Smooth muscle cell (in vitro differentiated cells): ENCODE results near the gene ZNF621. TPM values are rescaled to one million over a fixed set of nuclear protein-coding genes. Genes with fewer than 3 reads are reported as not detected.

ENCODE experiments used
- DNase-seq: peaks from one replicate; lab custom pipeline; 2025; ENCODE audit not compliant: unreplicated experiment; lab: John Stamatoyannopoulos, UW
- H2AFZ ChIP-seq: fragments of 200-600 bp; sonication (generic); 2 replicates; pipeline ENCODE4 v1.6.0; 2016; ENCODE audit warnings: antibody characterized with exemption, low read depth, mild to moderate bottlenecking
- H3F3A ChIP-seq: fragments of 200-600 bp; sonication (generic); 2 replicates; pipeline ENCODE4 v1.6.0; 2017; ENCODE audit warnings: antibody characterized with exemption, low read depth
- H3K27ac ChIP-seq: fragments of 200-600 bp; sonication (generic); 2 replicates; pipeline ENCODE4 v1.5.1; 2016; ENCODE audit warnings: low read depth, mild to moderate bottlenecking
- H3K27me3 ChIP-seq: fragments of 200-600 bp; sonication (generic); 2 replicates; pipeline ENCODE4 v1.6.1; 2016; ENCODE audit warnings: low read depth, mild to moderate bottlenecking
- H3K36me3 ChIP-seq: fragments of 200-600 bp; sonication (generic); 2 replicates; pipeline ENCODE4 v1.5.1; 2016; ENCODE audit warnings: low read depth
- H3K4me1 ChIP-seq: fragments of 200-600 bp; sonication (generic); 2 replicates; pipeline ENCODE4 v1.5.1; 2016; ENCODE audit warnings: low read depth
- H3K4me2 ChIP-seq: fragments of 200-600 bp; sonication (generic); 2 replicates; pipeline ENCODE4 v1.6.0; 2016; ENCODE audit warnings: mild to moderate bottlenecking
- H3K4me3 ChIP-seq: fragments of 200-600 bp; sonication (generic); 2 replicates; pipeline ENCODE4 v1.5.1; 2016; ENCODE audit warnings: mild to moderate bottlenecking
- H3K79me2 ChIP-seq: fragments of 200-600 bp; sonication (generic); 2 replicates; pipeline ENCODE4 v1.6.0; 2016; ENCODE audit warnings: low read depth, mild to moderate bottlenecking
- H3K9ac ChIP-seq: fragments of 200-600 bp; sonication (generic); 2 replicates; pipeline ENCODE4 v1.6.0; 2016; ENCODE audit warnings: low read depth
- H3K9me3 ChIP-seq: fragments of 200-600 bp; sonication (generic); replicated peaks from 2 replicates; pipeline ENCODE4 v1.5.1; 2016; ENCODE audit warnings: low read depth
- H4K20me1 ChIP-seq: fragments of 200-600 bp; sonication (generic); 2 replicates; pipeline ENCODE4 v1.6.0; 2016; ENCODE audit warnings: low read depth
- WGBS: methylation state at CpG from one replicate; pipeline ENCODE4 v1.1.7; 2016; ENCODE audit warnings: low lambda C conversion rate; 5-methylcytosine and 5-hydroxymethylcytosine counted together
- polyA plus RNA-seq: library from polyadenylated mRNA; unstranded; fragments of >200 nt; fragmentation: Nextera tagmentation; extraction: Ambion mirVana; gene quantifications from 2 replicates; pipeline ENCODE4 v1.2.1, GENCODE V29; 2016
- total RNA-seq: library from RNA; depleted of rRNA; stranded (reverse); fragments of >200 nt; gene quantifications from 2 replicates; pipeline ENCODE4 v1.2.3, GENCODE V29; 2014
- TF ChIP-seq, protein P1 (sequence below): fragments of 200-600 bp; sonication (generic); IDR thresholded peaks from 2 replicates; pipeline ENCODE4 v1.5.1; 2017; ENCODE audit warnings: borderline replicate concordance, mild to moderate bottlenecking, antibody characterized with exemption; ENCODE audit not compliant: insufficient read depth, poor library complexity, severe bottlenecking

Gene ZNF621
- total and polyA plus RNA-seq, 2 experiments from 2014 or later, result 3.4 to 18.3 TPM

DNA sequence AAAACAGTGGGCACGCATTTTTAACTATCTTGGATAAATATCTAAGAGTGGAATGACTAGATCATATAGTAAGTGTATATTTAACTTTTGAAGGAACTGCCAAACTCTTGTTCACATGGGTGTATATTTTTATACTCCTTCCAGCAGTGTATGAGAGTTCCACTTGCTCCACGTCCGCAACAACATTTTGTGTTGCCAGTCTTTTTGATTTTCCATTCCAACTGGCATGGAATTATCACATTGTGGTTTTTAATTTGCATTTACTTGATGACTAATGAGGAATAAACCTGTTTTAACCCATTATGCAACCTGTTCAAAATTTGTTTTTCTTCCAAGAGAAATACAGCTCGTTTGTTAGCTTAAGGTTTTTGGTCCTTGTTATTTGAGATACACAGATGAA is 51.6 kb downstream of the ZNF621 start:
- DNase-seq, result no peak

DNA sequence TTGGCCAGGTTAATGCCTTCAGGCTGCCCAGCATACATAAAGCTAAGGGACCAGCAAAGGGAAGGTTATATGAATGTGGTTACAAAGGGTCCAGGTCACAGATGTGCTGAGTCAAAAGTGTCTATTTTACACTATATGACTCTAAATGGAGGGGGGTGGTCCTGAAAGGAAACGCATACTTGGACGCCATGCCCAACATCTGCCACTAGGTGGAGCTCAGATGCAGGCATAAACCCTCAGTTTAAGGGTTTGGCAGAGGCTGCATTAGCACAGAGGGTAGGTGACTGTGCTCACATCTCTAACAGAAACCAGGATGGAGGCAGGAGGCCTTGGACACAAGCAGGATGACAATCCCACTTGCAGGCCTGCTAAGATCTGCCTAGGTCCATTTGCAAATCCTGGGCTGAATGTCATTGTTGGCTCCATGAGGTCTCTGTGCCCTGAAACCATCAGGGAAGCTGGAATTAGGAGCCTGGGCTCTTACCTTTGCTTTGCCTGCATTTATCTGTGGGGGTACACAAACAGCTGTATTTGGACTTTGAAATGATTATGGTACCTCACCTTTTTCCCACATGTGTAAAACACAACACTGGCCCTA is 55.8 kb downstream of the ZNF621 start:
- H2AFZ ChIP-seq, result no peak overlapping the region
- no peaks in the 10 kb centered on the region for H3K27me3 ChIP-seq
- no peak overlapping the region for H3K4me3 ChIP-seq
- no peak overlapping the region for H3K4me2 ChIP-seq
- peaks cover 10% of the 10 kb centered on the region for H3K4me1 ChIP-seq
- 0% methylated on average over 2 of the region's 2 CpGs for WGBS
- no peaks in the 10 kb centered on the region for H3K9me3 ChIP-seq
- no peak overlapping the region for H3K9ac ChIP-seq
- TF ChIP-seq, protein P1, sequence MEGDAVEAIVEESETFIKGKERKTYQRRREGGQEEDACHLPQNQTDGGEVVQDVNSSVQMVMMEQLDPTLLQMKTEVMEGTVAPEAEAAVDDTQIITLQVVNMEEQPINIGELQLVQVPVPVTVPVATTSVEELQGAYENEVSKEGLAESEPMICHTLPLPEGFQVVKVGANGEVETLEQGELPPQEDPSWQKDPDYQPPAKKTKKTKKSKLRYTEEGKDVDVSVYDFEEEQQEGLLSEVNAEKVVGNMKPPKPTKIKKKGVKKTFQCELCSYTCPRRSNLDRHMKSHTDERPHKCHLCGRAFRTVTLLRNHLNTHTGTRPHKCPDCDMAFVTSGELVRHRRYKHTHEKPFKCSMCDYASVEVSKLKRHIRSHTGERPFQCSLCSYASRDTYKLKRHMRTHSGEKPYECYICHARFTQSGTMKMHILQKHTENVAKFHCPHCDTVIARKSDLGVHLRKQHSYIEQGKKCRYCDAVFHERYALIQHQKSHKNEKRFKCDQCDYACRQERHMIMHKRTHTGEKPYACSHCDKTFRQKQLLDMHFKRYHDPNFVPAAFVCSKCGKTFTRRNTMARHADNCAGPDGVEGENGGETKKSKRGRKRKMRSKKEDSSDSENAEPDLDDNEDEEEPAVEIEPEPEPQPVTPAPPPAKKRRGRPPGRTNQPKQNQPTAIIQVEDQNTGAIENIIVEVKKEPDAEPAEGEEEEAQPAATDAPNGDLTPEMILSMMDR, result peak; percentile 96
- no peaks in the 10 kb centered on the region for H3K36me3 ChIP-seq
- H4K20me1 ChIP-seq, result no peaks in the 10 kb centered on the region
- H3F3A ChIP-seq, result peaks cover 8% of the 10 kb centered on the region
- DNase-seq, result peak; percentile 24
- H3K79me2 ChIP-seq, result no peaks in the 10 kb centered on the region
- H3K27ac ChIP-seq, result no peak overlapping the region

More for the DNA sequence above, 51.6 kb downstream of the ZNF621 start:
- H3K4me3 ChIP-seq, result no peak overlapping the region
- no peaks in the 10 kb centered on the region for H4K20me1 ChIP-seq
- no peaks in the 10 kb centered on the region for H3F3A ChIP-seq
- H3K79me2 ChIP-seq, result no peaks in the 10 kb centered on the region
- no peak overlapping the region for H3K9ac ChIP-seq
- no peaks in the 10 kb centered on the region for H3K27me3 ChIP-seq
- TF ChIP-seq, protein P1, result no peak
- WGBS, result 83% methylated on average over 4 of the region's 4 CpGs
- no peak overlapping the region for H3K27ac ChIP-seq
- H3K9me3 ChIP-seq, result no peaks in the 10 kb centered on the region
- no peak overlapping the region for H3K4me2 ChIP-seq
- no peak overlapping the region for H2AFZ ChIP-seq
- no peaks in the 10 kb centered on the region for H3K36me3 ChIP-seq
- no peaks in the 10 kb centered on the region for H3K4me1 ChIP-seq

DNA sequence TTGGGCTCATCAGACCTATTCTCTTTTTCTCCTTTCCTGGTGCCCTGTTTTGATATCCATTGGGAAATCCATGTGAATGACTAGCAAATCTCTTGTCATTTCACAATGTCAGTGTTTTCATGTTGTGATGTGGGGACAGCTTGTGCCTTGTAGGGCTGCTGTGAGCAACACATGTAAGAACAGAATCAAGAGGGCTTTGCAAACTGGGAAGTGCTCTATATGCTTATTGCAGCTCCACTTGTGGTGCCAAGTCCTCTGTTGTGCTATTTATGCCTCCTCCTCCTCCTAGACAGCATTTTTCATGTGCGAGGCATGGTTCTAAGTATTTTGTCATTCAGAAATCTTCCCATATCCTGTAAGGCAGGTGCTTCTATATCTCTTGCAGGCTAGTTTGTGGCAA is 56.4 kb downstream of the ZNF621 start:
- no peaks in the 10 kb centered on the region for H3K27me3 ChIP-seq
- TF ChIP-seq, protein P1, result no peak
- H4K20me1 ChIP-seq, result no peaks in the 10 kb centered on the region
- WGBS, result 94% methylated on average over 1 of the region's 1 CpG
- H2AFZ ChIP-seq, result no peak overlapping the region
- peaks cover 14% of the 10 kb centered on the region for H3K4me1 ChIP-seq
- H3K9me3 ChIP-seq, result no peaks in the 10 kb centered on the region
- no peak overlapping the region for H3K4me3 ChIP-seq
- no peak overlapping the region for H3K4me2 ChIP-seq
- H3K9ac ChIP-seq, result no peak overlapping the region
- no peaks in the 10 kb centered on the region for H3K79me2 ChIP-seq
- H3K36me3 ChIP-seq, result no peaks in the 10 kb centered on the region
- H3F3A ChIP-seq, result peaks cover 8% of the 10 kb centered on the region
- H3K27ac ChIP-seq, result no peak overlapping the region
- no peak for DNase-seq

DNA sequence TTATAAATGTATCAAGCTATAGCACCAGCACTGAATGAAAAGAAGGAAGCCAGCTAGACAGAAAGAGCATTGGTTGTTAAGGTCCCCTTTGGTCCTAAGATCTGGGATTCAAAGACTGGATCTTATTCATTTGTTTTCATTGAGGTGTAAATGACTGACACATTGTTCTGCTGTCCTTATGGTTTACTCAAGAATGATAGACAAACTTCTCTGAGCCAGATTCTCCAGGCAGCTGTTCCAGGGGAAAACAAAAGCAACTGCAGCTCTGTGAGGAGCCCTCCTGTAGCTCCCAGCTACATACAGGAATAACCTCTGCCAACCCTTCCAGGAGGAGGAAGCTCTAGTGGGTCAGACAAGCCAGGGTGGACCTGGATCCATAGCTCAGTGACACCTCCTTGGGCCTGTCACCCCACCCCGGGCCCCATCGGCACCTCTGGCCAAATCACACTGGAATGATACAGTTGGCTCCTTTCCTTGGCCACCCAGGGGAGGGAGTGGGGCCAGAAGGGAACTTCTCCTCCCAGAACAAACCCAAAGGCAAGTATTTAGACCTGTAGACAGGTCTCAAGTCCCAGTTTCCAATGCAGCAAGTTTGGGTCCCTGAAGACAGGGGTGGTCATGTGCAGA is 57.8 kb downstream of the ZNF621 start:
- H3K9me3 ChIP-seq, result no peaks in the 10 kb centered on the region
- no peaks in the 10 kb centered on the region for H3K36me3 ChIP-seq
- no peak overlapping the region for H3K4me3 ChIP-seq
- H2AFZ ChIP-seq, result no peak overlapping the region
- WGBS, result 89% methylated on average over 2 of the region's 2 CpGs
- no peaks in the 10 kb centered on the region for H3K27me3 ChIP-seq
- H3K79me2 ChIP-seq, result no peaks in the 10 kb centered on the region
- no peak overlapping the region for H3K4me2 ChIP-seq
- no peak overlapping the region for H3K9ac ChIP-seq
- peaks cover 14% of the 10 kb centered on the region for H3K4me1 ChIP-seq
- H3F3A ChIP-seq, result peaks cover 8% of the 10 kb centered on the region
- no peak overlapping the region for H3K27ac ChIP-seq
- DNase-seq, result no peak
- no peaks in the 10 kb centered on the region for H4K20me1 ChIP-seq
- TF ChIP-seq, protein P1, result no peak
